NCI-H2227 (cell line): ENCODE results near the gene CAMSAP2.

ENCODE experiments used
- DNase-seq: peaks from one replicate; lab custom pipeline; 2025; ENCODE audit not compliant: unreplicated experiment; lab: John Stamatoyannopoulos, UW

The CAMSAP2 gene

GRCh38 chr1:200874694-200875093, 136.0 kb downstream of the CAMSAP2 start:
- DNase-seq: no peak

DNA sequence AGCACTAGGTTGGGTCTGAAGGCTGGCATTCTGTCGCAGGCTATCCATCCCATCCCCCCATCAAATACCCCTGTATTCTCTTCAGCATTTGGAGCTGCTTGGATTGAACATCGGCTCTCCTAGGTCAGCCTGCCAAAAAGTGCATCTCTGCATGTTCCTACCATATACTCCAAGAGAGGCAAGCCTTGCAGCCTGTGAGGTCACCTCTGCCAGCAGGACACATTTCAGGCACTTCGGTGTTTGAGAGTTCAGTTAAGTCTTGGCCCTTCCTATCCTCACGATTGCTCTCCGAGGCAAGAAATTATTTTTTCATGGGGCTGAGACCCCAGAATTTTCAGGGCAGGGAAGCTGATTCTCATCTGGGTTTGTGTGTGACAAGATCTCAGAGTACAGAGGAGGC, 136.7 kb downstream of the CAMSAP2 start:
- no peak for DNase-seq

DNA sequence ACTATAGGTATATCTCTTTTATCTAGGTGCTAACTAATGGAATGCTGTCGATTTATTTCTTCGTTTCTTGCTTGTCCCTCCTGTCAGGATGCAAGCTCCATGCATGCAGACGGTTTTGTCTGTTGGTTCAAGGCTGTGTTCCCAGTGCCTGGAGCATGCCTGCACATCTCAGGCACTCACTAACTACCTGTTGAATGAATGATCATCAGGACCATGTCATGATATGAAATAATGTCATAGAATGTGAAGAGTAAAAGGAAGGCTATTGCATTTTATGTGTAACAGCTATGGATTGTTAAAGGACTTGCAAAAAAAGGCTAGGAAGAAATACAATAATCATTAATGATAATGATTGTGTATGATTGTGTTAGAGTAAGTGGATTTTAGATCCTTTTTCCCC, 138.3 kb downstream of the CAMSAP2 start:
- no peak for DNase-seq

GRCh38 chr1:200877839-200878551, 139.3 kb downstream of the CAMSAP2 start:
- no peak for DNase-seq

DNA sequence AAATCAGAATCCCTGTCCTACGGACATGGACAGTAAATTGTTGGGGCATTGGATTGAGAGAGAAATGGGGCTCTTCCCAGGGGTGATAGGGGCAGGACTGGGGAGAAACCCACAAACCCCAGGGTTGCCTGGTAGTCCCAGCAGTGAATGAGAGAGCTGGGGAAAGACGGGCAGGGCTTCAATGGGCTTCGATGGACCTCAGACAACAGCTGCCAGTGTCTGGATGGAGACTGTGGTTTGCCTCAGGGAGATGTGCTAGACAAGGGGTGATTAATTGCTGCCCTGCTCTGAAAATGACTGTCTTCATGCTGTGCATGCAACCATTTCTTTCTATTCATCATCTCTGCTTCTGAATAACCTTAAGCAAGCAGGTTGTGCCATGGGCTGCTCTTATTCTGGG, 141.5 kb downstream of the CAMSAP2 start:
- peak; percentile 59 for DNase-seq

DNA sequence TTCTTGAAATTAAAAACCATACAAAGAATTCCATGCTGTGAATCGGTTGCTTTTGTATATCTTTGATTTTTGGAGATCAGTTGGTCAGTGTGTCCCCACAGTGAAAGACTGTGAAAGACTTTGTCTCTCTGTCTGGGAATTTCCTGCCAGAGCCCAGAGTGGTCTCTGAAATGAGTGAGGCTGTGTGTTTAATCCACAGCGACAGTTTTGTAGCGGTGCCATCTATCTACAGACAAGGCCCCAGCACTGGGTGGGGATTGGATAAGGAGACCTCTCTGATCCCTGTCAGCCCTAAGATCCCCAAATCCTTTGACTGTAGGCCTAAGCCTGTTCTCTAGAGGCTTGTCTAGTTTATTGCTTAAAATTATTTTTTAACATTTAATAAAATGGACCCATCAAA, 144.4 kb downstream of the CAMSAP2 start:
- DNase-seq: no peak

GRCh38 chr1:200885623-200886402, 147.1 kb downstream of the CAMSAP2 start:
- no peak for DNase-seq

- no peak for DNase-seq
Measured at GRCh38 chr1:200886594-200886993, 147.9 kb downstream of the CAMSAP2 start.

DNA sequence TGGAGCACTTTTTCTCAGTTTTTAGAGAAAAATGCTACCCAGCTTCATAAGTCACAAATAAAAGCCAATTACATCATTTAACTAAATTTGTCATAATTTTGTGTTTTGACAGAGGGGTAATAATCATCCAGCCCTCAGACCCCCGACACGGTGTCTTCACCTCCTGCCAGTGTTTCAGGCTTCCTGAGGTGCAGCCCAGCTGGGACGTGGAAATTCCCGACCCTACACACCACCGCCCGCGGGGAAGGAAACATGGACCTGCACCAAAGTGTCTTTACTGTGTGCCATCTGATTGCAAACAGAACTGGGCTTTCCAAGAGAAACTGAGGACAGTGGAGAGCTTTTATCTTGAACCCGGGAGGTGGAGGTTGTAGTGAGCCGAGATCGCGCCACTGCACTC, 148.3 kb downstream of the CAMSAP2 start:
- no peak for DNase-seq

- DNase-seq: no peak
Measured at GRCh38 chr1:200887772-200888348, 149.2 kb downstream of the CAMSAP2 start.

GRCh38 chr1:200888349-200888838, 149.7 kb downstream of the CAMSAP2 start:
- no peak for DNase-seq

- DNase-seq: no peak
Measured at GRCh38 chr1:200889571-200889970, 150.9 kb downstream of the CAMSAP2 start.

GRCh38 chr1:200890027-200890426, 151.3 kb downstream of the CAMSAP2 start:
- no peak for DNase-seq

GRCh38 chr1:200890818-200891773, 152.4 kb downstream of the CAMSAP2 start:
- peak; percentile 68 for DNase-seq

DNA sequence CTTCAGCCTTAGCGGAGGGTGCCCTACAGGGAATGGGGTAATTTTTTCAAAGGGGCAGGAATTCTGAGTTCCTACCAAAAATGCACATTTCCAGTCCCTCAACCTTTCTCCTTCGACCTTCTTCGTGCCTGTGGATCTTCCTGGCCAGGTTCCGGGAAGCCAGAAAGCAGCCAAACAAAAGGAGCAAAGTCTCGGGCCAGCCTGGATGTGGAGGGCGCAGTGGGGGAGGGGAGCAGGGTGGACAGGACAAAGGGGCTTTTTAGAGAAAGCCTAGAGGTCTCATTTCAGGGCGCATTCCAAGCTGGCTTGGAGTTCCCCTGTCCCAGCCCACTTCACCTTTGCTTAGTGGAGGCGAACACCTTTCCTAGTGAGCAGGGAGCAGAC, 153.1 kb downstream of the CAMSAP2 start:
- no peak for DNase-seq

DNA sequence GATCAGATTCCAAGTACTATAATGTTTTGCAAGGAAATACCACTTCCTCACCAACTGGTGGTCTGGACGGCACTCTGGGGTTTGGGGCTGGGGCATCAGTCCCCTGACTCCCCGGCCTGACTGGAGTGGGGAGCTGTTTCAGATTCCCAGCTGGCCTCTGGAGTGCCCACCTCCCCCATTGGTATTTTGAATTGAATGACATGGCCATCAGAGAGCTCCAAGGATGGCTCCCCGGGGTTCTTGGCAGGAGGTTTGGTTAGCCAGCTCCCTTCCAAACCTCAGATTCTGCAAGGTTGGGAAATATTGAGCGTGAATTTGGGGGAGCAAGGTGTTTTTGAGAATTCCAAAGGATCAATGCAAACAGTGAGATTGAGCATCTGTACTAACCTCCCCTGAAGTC, 153.9 kb downstream of the CAMSAP2 start:
- no peak for DNase-seq

- DNase-seq: no peak
Measured at GRCh38 chr1:200892958-200893357, 154.3 kb downstream of the CAMSAP2 start.

DNA sequence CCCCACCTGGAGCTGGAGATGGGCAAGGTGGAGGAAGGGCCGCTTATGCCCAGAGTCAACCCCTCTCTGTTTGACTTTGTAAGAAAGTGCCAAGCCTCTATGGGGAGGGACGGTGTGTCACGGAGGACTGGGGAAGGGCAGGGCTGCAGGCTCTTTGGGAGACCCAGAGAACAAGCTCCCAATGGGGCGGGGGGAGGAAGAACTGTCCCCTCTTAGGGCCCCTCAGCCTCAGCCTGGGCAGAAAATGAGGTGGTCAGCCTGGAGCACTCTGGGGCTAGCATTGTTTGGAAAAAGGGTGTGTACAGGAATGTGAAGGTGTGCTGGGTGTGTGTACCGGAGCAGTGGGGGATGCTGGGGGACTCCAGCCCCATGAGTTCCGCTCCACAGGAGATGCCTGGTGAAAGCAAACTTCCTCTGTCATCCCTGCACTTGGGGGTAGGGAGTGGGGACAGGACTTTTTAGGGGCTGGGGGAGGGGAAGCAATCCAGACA, 154.8 kb downstream of the CAMSAP2 start:
- no peak for DNase-seq

DNA sequence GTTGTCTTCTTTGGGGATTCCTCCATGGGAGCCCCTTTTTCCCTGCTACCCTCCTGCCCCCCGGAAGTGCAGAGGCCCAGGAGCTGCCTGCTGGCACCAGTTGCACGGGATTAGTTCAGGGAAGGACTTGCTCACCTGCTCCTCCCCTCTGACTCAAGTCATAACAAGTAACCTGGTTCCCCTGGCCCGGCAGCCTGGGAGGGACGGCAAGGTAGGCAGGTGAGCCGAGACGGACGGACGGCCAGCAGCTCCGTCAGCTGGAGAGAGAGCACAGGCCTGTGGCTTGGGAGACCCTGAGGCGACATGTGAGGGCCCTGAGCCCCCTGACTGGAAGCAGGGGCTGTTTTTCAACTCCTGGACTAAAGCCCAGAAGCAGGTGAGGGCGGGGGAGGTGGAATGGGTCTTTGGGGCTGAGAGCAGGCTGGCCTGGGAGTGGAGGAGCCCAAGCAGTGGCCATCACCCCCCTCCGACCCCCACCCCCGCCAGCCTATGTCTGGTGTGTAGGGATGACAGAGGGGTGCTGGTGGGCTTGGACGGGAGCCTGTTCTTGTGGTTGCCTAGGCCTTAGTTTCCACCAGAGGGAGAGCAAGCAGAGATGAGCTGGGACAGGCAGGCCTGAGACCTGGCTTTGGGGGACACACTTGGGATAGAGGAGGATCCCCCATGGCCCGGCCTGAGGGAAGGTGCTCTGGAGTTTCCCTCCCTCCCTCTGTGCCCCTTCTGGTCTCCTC, 156.2 kb downstream of the CAMSAP2 start, which contains the start of gene INAVA:
Gene INAVA, plus strand, starts transcription at position 189 of the 731 bp plus-strand sequence. CDS start 3,501 bp downstream, outside the sequence.
- DNase-seq: no peak

DNA sequence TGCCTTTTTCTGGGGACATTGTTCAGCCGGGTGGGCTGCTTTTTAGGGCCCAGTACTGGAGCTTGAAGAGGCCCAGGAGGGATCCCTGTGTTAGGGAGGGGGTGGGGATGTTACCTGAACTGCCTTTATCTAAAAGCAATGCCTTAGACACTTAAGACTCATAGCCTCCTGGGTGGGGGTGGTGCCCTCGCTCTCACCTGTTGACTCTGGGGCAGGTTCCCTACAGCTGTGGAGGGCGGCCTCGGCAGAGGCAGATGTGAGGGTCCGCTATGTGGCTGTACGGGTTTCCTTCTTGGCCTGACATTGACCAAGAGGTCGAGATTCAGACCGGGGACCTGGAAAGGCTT, 156.7 kb downstream of the CAMSAP2 start:
- DNase-seq: no peak
